D721Med (cell line): ENCODE data around the gene GALNS.

Experiments
- DNase-seq: peaks from one replicate; pipeline ENCODE4 v3.0.0; 2011; ENCODE audit warnings: low spot score; ENCODE audit not compliant: insufficient read length
- FAIRE-seq: peaks from 2 replicates; lab custom pipeline; 2011; peaks lifted over from hg19 to GRCh38; lab: Jason Lieb, UNC
- TF ChIP-seq, protein P1 (sequence below): IDR thresholded peaks from 2 replicates; pipeline ENCODE4 v1.5.1; 2012; ENCODE audit warnings: mild to moderate bottlenecking, control low read depth; ENCODE audit not compliant: insufficient read depth; ENCODE audit errors: missing control alignments

Gene GALNS

GRCh38 chr16:88856828-88857727, at the start of gene GALNS, which contains the start of gene TRAPPC2L:
Gene GALNS (minus strand): TSS chr16:88856947. CDS start chr16:88856877, 70 bp downstream.
Gene TRAPPC2L (plus strand): TSS chr16:88857127. CDS start chr16:88857151, 24 bp downstream.
- DNase-seq (peak; percentile 89), FAIRE-seq (no peak)
- TF ChIP-seq, protein P1, sequence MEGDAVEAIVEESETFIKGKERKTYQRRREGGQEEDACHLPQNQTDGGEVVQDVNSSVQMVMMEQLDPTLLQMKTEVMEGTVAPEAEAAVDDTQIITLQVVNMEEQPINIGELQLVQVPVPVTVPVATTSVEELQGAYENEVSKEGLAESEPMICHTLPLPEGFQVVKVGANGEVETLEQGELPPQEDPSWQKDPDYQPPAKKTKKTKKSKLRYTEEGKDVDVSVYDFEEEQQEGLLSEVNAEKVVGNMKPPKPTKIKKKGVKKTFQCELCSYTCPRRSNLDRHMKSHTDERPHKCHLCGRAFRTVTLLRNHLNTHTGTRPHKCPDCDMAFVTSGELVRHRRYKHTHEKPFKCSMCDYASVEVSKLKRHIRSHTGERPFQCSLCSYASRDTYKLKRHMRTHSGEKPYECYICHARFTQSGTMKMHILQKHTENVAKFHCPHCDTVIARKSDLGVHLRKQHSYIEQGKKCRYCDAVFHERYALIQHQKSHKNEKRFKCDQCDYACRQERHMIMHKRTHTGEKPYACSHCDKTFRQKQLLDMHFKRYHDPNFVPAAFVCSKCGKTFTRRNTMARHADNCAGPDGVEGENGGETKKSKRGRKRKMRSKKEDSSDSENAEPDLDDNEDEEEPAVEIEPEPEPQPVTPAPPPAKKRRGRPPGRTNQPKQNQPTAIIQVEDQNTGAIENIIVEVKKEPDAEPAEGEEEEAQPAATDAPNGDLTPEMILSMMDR: no peak

DNA sequence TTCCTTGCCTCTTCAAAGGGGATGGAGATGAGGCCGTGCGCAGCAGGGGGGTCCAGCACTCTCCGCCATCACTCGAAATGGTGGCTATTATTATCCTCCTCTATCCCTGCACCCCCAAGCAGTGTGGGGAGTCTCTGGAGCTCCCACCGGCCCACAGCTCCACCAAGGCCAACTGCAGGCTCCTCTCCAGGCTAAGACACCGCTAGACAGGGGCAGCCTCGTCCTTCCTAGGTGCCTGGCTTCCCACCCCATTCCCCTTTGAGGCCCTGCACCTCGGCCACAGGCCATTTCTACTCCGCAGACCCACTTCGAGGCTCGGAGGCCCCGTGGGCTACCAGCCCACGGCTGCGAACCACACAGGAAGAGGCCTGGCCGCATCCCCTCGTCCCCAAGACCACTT, 49.3 kb upstream of the GALNS start:
- FAIRE-seq (no peak), DNase-seq (no peak)
- TF ChIP-seq, protein P1: no peak

DNA sequence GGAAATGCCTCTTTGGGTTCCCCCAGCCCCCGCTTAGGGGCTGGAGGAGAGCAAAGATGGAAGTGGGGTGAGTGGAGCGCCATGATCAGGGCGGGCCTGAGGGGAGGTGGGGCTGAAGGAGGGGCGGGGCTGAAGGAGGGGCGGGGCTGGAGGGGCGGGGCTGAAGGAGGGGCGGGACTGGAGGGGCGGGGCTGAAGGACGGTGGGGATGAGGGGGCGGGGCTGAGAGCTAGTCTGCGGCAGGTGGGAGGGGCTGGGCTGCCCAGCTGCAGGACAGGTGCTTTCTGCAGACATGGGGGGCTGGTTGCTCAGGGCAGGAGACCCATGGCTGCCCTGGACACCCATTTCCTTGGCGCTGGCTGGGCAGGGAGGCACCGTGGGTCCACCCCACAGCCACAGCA, 48.8 kb upstream of the GALNS start:
- TF ChIP-seq, protein P1: no peak
- DNase-seq (no peak), FAIRE-seq (no peak)

GRCh38 chr16:88904676-88905365, 48.1 kb upstream of the GALNS start:
- no peak for DNase-seq
- TF ChIP-seq, protein P1: no peak
- no peak for FAIRE-seq

GRCh38 chr16:88903267-88903666, 46.5 kb upstream of the GALNS start:
- DNase-seq: no peak
- FAIRE-seq: no peak

DNA sequence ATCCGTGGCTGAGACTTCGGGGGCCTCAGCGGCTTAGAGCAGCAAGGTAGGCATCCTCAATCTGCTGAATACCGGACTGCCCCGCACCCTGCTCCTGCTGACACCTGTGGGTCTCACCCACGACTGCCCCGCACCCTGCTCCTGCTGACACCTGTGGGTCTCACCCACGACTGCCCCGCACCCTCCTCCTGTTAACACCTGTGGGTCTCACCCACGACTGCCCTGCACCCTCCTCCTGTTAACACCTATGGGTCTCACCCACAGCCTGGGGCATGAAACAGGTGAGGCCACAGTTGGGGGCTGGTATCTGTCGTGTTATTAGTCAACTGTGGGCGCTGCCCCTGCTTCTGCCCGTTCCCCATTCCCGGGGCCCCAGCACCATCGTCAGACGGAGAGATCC, 46.0 kb upstream of the GALNS start:
- FAIRE-seq (no peak), DNase-seq (no peak)
- TF ChIP-seq, protein P1: no peak

More at GRCh38 chr16:88903267-88903666, 46.5 kb upstream of the GALNS start:
- TF ChIP-seq, protein P1: no peak
